Heart left ventricle (tissue), 16 donors: ENCODE measurements around the gene WDR48. TPM values are rescaled to one million over a fixed set of nuclear protein-coding genes. Genes with fewer than 3 reads are reported as not detected.

Experiments
- ATAC-seq, 4 donors: fragments of 200-7000 bp; cut with Tn5 transposase; one replicate each; pipeline ENCODE4 v1.9.1; 2020 to 2022; ENCODE audit warnings: moderate library complexity in 4 of 4, mild to moderate bottlenecking in 3 of 4, moderate number of reproducible peaks in 1 of 4
- DNase-seq, 5 donors: peaks; one replicate each; pipeline ENCODE4 v3.0.0-alpha.2; 2020
- H3K27ac ChIP-seq, 12 donors: fragments of 200-600 bp; sonication (generic) in 4 of 12; one replicate each; pipeline versions ENCODE4 v1.5.0 to v1.8.0; 2016 to 2022; ENCODE audit warnings: mild to moderate bottlenecking in 2 of 12
- H3K27me3 ChIP-seq, 9 donors: fragments of 200-600 bp; sonication (generic) in 2 of 9; one replicate each; pipeline versions ENCODE4 v1.5.1 to v1.8.0; 2016 to 2022; ENCODE audit warnings: mild to moderate bottlenecking in 3 of 9
- H3K36me3 ChIP-seq, 9 donors: fragments of 200-600 bp; sonication (generic) in 2 of 9; one replicate each; pipeline versions ENCODE4 v1.5.0 to v1.8.0; 2018 to 2022; ENCODE audit warnings: mild to moderate bottlenecking in 2 of 9
- H3K4me1 ChIP-seq, 12 donors: fragments of 200-600 bp; sonication (generic) in 4 of 12; one replicate each; pipeline versions ENCODE4 v1.5.0 to v1.8.0; 2016 to 2022; ENCODE audit warnings: mild to moderate bottlenecking in 3 of 12
- H3K4me3 ChIP-seq, 12 donors: fragments of 200-600 bp; sonication (generic) in 4 of 12; one replicate each; pipeline versions ENCODE4 v1.5.0 to v1.8.0; 2017 to 2022; ENCODE audit warnings: mild to moderate bottlenecking in 9 of 12, moderate library complexity in 4 of 12
- H3K9me3 ChIP-seq, 12 donors: fragments of 200-600 bp; sonication (generic) in 4 of 12; one replicate each; pipeline versions ENCODE4 v1.5.0 to v1.8.0; 2016 to 2022; ENCODE audit warnings: mild to moderate bottlenecking in 1 of 12
- CTCF ChIP-seq, 12 donors: fragments of 200-600 bp; sonication (generic) in 4 of 12; IDR thresholded peaks; one replicate each; pipeline versions ENCODE4 v1.5.0 to v1.8.0; 2018 to 2022; ENCODE audit warnings: antibody characterized with exemption in 12 of 12, mild to moderate bottlenecking in 5 of 12
- POLR2A ChIP-seq, 2 donors: fragments of 450-650 bp; IDR thresholded peaks; one replicate each; pipeline ENCODE4 v1.6.1; 2017; ENCODE audit warnings: antibody characterized with exemption in 2 of 2, mild to moderate bottlenecking in 2 of 2, moderate library complexity in 2 of 2
- WGBS, 4 donors: extraction: QIAGEN DNeasy Blood & Tissue Kit in 2 of 4; methylation state at CpG; one replicate each; pipeline versions ENCODE4 v1.1.5 to v1.1.7; 2013 to 2018; 5-methylcytosine and 5-hydroxymethylcytosine counted together
- intact Hi-C, 10 donors: fragments of 100-400 bp; cut with DNase I; formaldehyde crosslinking; loops; one replicate each; pipeline versions ENCODE4 v1.11.1 to v1.14.2; 2022
- polyA plus RNA-seq, 2 donors: library from polyadenylated mRNA; stranded (reverse); fragments of 200-250 nt; gene quantifications; one replicate each; pipeline ENCODE4 v1.2.3, GENCODE V29; 2013
- total RNA-seq, 9 donors: library from RNA; depleted of rRNA in 2 of 9; stranded (reverse); fragments of >200 nt in 2 of 9; fragmentation: NEBNext Ultra II Directional in 3 of 9; extraction: Animal tissue kit (Norgen Biotek cat#: 25700) in 3 of 9; gene quantifications; one replicate each; pipeline versions ENCODE4 v1.1.0 to v1.2.4, GENCODE V29; 2016 to 2023
- donor health status: ischemic (EF 13 %, LVEDD 7.1; RV severe dilation, severe dysfunction).
- donor health status: healthy with polysubstance abuse.
- donor health status: DM: no; HTN: yes; CAD: no.
- donor health status: DM: no; HTN: no; CAD: no.
- donor health status: ischemic (EF 25% LVEDD 6.9; RV normal size, moderate dysfunction).
- donor health status: ischemic (EF 25% LVEDD 5.7; RV mildly dilated, moderate dysfunction).
- donor health status: healthy.
- donor health status: DM: yes; HTN: yes; CAD: no.
- donor health status: ischemic (EF 35%, LVEDD 5.7; RV mildly dilated, moderate dysfunction).
- donor health status: nonischemic (EF 11% LVEDD 7.7; RV severe dilation, severe dysfunction).
- donor health status: DM: yes; HTN: yes; CAD: no.
- donor health status: PGD.
- donor health status: ischemic (EF 29% LVEDD 5.4; RV normal size, mild dysfunction).
- donor health status: nonischemic (EF 23%, LVEDD 6.1; RV moderate dilation, normal function).

Gene WDR48
- total and polyA plus RNA-seq, 11 donors: 8.0 to 35.4 (median 22.5) TPM

- DNase-seq (peak; percentile 64 to 85 (median 73)), ATAC-seq (peak; percentile 11 to 73 (median 62))
- no peaks in the 10 kb centered on the region for H3K27me3 ChIP-seq
- TF ChIP-seq CTCF (IDR thresholded peaks at IDR 0.05) (peak in 2 of 12 donors; percentile 12 to 18), POLR2A (IDR thresholded peaks at IDR 0.05) (no peak)
- no peaks in the 10 kb centered on the region for H3K9me3 ChIP-seq
- peaks cover 6 to 53% (median 40%) of the 10 kb centered on the region in 12 donors for H3K4me1 ChIP-seq
- intact Hi-C loops: loop anchor here in 6 of 10 donors (2.0 to 10.0 kb wide), 7 partner anchors 40 to 278 kb away; partner anchors contain the start of genes SLC25A38 (in 2 of the 6), SCN11A (in 1 of the 6) and WDR48 (in 1 of the 6)
- peak overlapping the region; percentile 64 to 99 (median 94) for H3K4me3 ChIP-seq
- H3K36me3 ChIP-seq: peaks cover 0 to 5% (median 2%) of the 10 kb centered on the region in 9 donors
- 0 to 1% (median 1%) methylated on average over 19 to 55 of the region's 55 CpGs for WGBS, 4 donors
- H3K27ac ChIP-seq: peak overlapping the region; percentile 92 to 99 (median 96)
These were observed 55.1 kb downstream of the WDR48 start for GRCh38 chr3:39106851-39107387.

- peak; percentile 91 to 94 (median 91) for DNase-seq
- Histone ChIP-seq H3K36me3 (peaks cover 0 to 6% (median 0%) of the 10 kb centered on the region in 9 donors), H3K9me3 (no peaks in the 10 kb centered on the region), H3K4me3 (peak within 1 kb of the TSS; percentile 64 to 99 (median 94)), H3K4me1 (peaks cover 6 to 49% (median 40%) of the 10 kb centered on the region in 12 donors), H3K27me3 (no peaks in the 10 kb centered on the region), H3K27ac (peak within 1 kb of the TSS; percentile 92 to 99 (median 96))
- intact Hi-C loops: loop anchor here in 6 of 10 donors (2.0 to 10.0 kb wide), 7 partner anchors 40 to 277 kb away; partner anchors contain the start of genes SLC25A38 (in 2 of the 6), SCN11A (in 1 of the 6) and WDR48 (in 1 of the 6)
- WGBS, 4 donors: 1 to 3% (median 1%) methylated on average over 17 to 74 of the region's 74 CpGs
- ATAC-seq: peak; percentile 82 to 94 (median 92)
- TF ChIP-seq CTCF (IDR thresholded peaks at IDR 0.05) (no peak), POLR2A (IDR thresholded peaks at IDR 0.05) (peak in 1 of 2 donors; percentile 90)
These were observed 55.8 kb downstream of the WDR48 start, which contains the start of the genes GORASP1 and TTC21A for GRCh38 chr3:39107388-39108199. Gene GORASP1 (minus strand): TSS chr3:39107627. CDS start chr3:39107541, 86 bp downstream. Gene TTC21A (plus strand): TSS chr3:39107680. CDS start chr3:39107838, 158 bp downstream.

- intact Hi-C loops: loop anchor here in 6 of 10 donors (5.0 to 10.0 kb wide), 6 partner anchors 39 to 277 kb away; partner anchors contain the start of genes SLC25A38 (in 2 of the 6), SCN11A (in 1 of the 6) and WDR48 (in 1 of the 6)
- DNase-seq (peak in 1 of 5 donors; percentile 3), ATAC-seq (no peak)
- Histone ChIP-seq H3K9me3 (no peaks in the 10 kb centered on the region), H3K4me1 (peaks cover 6 to 46% (median 39%) of the 10 kb centered on the region in 12 donors), H3K27me3 (no peaks in the 10 kb centered on the region), H3K27ac (peak overlapping the region in 10 of 12 donors; percentile 93 to 99 (median 97)), H3K4me3 (peak overlapping the region; percentile 64 to 99 (median 94)), H3K36me3 (peaks cover 0 to 7% (median 0%) of the 10 kb centered on the region in 9 donors)
- no peak for TF ChIP-seq POLR2A (IDR thresholded peaks at IDR 0.05)
- TF ChIP-seq CTCF (IDR thresholded peaks at IDR 0.05): no peak
- 40 to 69% (median 55%) methylated on average over 2 of the region's 2 CpGs for WGBS, 4 donors
These were observed 56.4 kb downstream of the WDR48 start for GRCh38 chr3:39108200-39108710.
